HG02852 (cell line): ENCODE results near the gene RIT2.
"Not testable (repeated sequence)": the region's sequence is repeated elsewhere in the genome, so short reads cannot be mapped to it uniquely, and the experiment has no call there.

Experiments used
- ATAC-seq: cut with Tn5 transposase; IDR thresholded peaks from one replicate; pipeline ENCODE4 v1.9.1; 2021; ENCODE audit warnings: mild to moderate bottlenecking, moderate library complexity; ENCODE audit not compliant: unreplicated experiment

The RIT2 gene

DNA sequence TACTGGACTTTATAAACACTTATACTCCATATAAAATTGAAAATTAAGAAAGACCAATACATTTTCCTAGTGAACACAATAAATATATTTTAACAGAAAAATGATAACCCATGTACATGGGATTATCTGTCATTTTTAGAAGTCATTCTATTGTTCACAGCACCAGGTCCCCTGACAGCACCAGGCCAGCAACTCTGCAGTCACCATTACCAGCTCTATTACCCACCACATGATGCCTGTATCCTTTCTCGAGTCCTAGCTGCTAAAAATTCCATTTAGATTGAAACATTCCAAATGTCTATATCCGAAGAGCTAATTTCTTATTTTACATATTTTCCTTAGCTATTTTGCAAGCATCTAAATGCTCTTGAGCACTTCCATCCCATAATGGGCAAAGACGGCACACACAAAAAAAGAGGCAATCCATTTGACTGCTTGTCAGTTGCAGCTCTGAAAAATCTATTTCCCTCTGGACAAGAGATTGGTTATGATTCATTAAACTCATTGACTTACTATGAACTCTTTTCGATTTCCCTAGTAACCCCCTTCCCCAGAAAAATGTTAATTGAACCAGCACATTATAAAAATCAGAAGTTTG, 336.9 kb downstream of the RIT2 start:
- no peak for ATAC-seq

DNA sequence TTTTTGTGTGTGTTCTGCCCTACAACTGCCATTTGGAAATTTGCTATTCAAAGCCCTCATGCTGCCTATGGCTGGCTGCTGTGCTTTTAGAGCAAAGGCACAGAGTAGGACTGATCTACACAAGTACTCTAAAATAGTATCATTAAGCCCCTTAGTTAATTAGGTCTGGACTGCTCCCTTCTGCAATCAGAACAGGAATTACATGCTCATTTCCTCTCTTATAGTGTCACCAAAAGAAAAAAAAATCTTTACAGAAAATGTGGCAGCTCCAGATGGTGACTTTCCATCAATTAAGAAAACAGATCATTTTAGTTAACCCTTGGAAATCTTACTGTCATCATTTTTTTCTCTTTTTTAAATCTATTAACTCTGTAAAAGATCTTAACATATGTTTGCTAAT, 337.5 kb downstream of the RIT2 start:
- no peak for ATAC-seq

DNA sequence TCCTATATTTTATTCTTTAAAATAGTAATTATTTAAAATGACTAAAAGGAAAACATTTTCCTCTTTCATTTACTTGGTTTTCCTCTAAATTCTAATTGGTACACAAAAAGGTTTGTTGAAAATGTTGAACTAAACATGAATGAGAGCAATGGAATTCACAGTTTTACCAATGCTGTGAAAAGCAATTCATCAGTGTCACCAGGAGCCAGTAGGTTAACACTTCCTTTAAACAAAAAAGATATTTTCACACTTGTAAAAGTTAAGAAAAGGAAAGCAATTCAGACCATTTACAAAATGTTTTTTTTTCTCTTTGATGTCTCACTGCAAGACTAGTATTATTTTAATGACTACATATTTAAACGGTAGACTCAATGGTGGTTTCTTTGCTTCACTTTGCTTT, 341.6 kb downstream of the RIT2 start:
- no peak for ATAC-seq

DNA sequence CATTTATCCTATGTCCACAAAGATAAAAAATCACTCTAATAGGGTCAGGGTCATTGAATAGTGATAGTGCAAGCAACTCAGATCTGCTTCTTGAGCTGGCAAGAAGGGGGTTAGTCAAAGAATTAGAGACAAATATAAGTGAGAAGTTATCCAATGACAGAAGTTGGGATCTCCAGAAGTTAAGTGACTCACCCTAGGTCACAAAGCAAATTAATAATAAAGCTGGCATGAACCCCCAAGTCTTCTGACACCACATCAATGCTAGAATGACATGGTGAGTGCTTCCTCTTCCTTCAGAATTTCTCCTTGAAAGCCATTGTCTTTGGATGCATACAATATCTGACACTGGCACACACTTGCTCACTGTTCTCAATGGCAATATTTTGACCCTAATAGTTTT, 343.5 kb downstream of the RIT2 start:
- ATAC-seq: no peak

DNA sequence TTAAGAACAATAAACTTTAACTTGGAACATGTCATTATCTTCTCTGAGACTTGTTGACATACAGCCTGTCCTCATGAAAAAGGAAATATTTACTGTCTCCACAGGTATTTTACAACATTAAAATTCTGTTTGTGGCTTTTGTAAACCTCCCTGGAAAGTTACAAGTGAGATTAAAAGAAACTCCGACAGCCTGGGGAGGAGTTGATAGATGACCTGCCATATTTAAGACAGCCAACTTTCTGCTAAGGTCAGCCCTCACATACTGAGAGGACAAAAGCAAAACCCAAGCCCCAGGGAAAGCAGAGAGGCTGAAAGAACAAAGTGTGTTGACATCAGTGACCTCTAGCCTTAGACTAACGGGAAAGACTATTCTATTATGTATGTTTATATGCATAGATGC, 350.2 kb downstream of the RIT2 start:
- no peak for ATAC-seq

DNA sequence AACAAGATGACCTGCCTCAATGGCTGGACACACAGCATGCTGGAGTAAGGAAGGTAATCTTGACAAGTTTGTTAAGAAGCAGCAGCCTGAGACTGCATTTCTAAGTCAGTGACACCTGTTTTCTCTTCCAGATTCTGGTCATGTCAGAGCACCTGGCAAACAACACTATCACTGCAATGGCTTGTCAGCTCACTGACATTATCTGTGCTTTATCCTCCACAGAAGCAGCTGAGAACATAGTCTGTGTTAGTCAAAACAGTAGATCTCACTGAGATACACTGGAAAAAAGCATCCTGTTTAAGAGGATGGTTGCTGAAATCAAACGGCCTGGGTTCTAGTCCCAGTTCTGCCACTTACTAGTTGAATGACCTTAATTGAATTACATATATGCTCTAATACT, 355.2 kb downstream of the RIT2 start:
- no peak for ATAC-seq

DNA sequence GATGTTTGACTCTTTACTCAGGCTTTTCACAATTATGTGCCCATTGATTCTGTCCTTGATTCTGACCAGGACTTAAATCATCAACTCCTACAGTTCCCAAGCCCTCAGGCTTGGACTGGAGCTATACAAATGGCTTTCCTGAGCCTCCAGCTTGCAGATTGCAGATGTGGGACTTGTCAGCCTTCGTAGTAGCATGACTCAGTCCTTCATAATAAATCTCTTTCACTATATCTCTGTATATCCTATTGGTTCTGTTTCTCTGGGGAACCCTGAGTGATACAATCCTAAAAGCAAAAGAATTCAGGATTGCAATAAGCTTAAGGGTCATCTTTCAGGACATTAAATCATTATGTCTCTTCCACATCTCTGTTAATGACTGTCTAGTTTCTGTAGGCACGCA, 356.6 kb downstream of the RIT2 start:
- ATAC-seq: no peak

DNA sequence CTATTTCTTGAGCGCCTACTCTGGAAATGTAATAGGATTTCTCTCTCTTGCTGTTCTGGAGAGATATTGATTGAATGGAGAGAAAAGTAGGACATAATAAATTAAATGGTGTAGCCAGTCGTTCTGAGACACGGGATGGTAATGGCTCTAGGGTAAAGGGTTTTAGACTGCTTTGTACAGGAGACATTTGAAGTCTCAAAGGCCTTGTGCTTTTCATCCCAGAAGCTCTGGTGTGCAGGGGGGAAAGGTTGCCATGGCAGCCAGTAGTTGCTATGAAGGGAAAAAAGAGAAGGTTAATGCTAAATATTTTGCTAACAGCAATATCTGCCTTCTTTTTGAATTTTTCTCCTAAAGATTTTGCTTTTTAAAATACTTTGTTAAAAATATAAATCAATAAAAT, 359.3 kb downstream of the RIT2 start:
- no peak for ATAC-seq

DNA sequence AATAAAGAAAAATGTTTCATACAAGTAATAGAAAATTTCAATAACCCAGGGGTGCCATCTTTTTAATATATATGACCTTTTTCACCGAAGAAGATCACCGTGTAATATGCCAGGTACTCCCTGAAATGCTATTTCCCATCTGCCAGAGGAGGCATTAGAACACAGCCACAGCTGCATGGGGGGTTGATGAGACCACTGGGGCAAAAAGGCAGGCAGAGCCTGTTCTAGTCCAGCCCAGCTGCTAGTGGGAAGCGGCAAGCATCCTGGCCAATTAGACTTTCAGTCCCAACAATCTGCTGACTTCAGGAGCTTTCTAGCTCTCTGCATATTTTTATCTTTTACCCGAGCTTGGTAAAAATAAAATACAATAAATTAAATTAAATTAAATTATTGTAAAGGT, 362.6 kb downstream of the RIT2 start:
- ATAC-seq: no peak

DNA sequence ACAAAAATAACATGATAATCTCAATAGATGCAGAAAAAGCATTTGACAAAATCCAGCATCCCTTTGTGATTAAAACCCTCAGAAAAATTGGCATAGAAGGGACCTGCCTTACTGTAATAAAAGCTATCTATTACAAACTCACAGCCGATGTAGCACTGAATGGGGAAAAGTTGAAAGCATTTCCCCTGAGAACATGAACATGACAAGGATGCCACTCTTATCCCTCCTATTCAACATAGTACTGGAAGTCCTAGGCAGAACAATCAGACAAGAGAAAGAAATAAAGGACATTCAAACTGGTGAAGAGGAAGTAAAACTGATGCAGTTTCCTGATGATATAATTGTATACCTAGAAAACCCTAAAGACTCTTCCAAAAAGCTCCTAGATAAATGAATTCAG, 368.7 kb downstream of the RIT2 start:
- ATAC-seq: no peak

DNA sequence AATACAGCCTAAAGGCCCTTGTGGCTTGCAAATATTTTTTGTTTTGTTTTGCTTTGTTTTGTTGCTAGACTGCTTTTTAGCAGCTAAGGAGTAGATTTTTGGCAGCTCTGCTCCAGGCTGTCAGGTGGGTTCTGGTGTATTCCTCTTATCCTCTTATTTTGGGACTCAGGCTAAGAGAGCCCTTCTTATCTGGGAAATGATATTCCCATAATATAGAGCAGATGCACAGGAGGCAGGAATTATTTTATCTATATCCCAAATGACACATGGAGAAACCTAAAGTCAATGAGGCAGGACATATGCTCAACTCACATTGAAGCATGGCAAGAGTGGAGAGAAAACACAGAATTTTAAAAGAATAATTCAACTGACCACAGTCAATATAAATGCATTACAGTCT, 369.6 kb downstream of the RIT2 start:
- ATAC-seq: no peak

DNA sequence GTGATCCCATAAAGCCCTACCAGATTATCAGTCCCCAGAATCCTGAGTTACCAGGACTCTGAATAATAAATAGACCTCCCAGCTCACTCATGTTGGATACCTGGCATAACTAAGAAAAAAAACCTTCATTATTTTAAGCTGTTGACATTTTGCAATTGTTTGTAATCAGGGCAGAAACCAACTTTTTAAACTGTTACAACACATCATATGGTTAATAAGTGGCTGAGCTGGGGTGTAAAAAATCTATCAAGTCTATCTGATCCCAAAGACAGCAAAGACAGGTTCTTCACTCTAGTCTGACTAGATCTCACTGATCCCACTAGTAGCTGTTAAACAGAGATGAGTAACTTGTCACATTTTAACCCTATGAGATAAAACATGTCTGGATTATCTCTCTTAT, 370.3 kb downstream of the RIT2 start:
- ATAC-seq: no peak

DNA sequence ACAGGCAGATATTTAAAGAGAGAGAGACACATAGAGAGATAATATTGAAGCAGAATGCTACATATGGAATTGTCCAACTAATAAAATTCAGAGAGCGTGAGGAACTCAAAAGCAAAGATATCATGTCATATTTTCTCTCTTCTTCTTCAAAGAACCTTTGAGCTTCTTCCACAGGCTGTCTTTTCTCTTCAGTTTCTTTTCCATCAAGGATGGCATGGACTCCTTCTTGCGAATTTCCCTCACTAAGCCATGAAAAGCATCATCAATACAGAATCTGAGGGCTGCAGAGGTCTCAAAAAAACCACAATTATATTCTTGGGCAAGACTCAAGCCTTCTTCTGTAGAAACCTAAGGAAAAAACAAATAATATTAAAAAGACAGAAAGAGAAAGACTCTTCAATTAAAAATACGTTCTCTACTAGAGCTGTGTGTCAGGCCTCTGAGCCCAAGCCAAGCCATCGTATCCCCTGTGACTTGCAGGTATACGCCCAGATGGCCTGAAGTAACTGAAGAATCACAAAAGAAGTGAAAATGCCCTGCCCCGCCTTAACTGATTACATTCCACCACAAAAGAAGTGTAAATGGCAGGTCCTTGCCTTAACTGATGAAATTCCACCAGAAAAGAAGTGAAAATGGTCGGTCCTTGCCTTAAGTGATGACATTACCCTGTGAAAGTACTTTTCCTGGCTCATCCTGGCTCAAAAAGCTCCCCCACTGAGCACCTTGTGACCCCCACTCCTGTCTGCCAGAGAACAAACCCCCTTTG, 371.9 kb downstream of the RIT2 start:
- no peak for ATAC-seq

DNA sequence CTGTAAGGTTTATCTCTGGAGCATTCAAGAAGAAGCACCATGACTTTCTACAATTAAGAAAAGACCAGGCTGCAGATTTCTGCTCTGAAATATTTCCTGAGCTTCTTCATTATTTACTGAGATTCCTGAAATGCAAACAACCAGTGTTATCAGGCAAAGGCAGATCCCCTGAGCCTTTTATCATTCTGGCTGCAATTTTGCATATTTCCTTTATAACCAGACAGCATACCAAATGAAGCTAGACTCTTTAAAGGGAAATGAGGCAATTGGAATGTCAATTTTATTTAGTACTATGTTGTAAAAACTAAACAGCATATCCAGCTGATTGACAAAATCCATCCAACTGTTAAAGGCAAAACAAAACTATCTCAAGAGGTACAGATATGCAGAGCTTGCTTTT, 372.5 kb downstream of the RIT2 start:
- no peak for ATAC-seq

DNA sequence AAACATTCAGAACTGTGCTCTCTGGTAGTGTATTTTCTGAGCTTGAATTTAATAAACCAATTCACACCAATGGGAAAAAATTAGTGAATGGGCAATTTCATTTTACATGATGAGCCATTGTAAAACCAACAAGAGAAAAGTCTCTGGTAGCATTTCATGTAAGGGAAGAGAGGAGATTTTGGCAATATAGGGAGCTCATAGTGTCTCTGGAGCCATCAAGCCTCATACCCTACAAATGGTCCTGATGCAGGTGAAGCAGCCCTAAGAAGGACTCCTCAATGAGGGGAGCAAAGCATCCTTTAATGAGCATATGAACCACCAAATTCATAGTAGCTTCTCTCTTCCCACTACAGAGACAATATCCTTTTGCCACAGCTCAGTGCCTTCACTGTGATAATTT, 373.0 kb downstream of the RIT2 start:
- no peak for ATAC-seq

DNA sequence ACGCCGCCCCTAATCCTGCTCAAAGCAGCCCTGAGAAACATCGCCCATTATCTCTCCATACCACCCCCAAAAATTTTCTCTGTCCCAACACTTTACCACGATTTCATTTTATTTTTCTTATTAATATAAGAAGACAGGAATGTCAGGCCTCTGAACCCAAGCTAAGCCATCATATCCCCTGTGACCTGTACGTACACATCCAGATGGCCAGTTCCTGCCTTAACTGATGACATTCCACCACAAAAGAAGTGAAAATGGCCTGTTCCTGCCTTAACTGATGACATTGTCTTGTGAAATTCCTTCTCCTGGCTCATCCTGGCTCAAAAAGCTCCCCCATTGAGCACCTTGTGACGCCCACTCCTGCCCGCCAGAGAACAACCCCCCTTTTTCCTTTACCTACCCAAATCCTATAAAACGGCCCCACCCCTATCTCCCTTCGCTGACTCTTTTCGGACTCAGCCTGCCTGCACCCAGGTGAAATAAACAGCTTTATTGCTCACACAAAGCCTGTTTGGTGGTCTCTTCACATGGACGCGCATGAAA, 373.6 kb downstream of the RIT2 start:
- ATAC-seq: not testable (repeated sequence)

DNA sequence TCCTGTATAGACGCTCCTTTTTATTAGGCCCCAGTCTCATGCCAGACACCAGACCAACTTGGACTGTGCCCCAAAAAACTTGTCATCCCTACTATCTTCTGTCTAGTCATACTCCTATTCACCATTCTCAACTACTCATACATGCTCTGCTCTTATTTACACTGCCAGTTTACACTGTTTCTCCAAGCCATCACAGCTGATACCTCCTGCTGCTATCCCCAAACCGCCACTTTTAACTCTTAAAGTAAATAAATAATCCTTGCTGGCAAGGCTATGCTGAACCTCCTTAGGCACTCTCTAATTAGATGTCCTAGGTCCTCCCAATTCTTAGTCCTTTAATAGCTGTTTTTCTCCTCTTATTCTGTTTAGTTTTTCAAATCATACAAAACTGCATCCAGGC, 374.2 kb downstream of the RIT2 start:
- ATAC-seq: not testable (repeated sequence)

DNA sequence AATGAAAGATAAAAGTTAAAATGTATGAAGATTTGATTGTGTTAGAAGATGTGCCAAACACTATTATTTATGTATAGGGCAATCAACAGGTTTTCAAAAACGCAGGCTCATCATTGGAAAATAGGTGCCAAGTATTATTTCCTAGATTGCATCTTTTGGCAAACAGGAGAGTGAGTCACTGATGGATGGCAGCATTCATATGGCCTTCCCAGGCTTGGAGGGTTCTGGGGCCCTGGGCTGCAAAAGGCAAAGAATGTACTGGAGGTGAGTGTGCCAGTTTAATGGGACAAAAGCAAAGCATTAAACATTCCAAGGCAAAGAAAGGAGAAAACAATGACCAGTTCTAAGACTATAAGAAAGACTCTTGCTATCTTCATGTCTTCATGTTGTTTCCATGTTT, 379.4 kb downstream of the RIT2 start:
- no peak for ATAC-seq

DNA sequence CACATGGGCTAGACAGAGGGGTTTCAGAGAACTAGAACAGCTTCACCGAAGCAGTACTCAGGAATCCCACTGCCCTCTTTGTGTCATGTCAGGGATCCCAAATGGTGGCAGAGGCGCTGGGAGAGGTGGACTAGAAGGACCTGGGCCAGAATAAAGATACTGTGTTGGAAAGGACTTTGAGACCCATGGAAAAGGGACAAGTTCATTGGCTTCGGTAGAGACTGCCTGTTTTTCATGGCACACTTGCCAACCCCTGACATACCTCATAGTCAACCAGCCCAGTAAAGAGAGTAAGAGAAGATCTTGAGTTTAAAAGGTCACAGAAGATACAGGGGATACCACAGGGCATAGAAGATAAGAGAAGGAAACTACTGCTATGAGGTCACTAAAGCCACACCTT, 381.0 kb downstream of the RIT2 start:
- no peak for ATAC-seq

DNA sequence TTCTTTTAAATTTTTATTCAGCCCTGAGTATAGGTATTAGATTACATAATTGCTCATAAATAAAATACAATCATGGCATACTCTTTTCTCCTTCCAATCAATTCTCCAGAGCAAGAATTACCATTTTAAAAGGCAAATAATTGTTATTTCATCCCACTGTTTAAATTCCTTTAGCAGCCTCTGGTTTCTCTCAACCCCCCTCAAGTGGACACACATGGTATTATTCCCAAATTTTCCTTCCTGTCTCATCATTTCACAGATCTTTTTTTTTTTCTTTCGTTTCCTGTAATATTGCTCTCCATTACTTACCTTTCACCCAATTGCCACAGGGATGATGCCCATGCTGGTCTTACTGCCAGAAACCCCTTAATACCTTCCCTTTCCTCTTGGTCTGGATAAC, 385.2 kb downstream of the RIT2 start:
- ATAC-seq: no peak

DNA sequence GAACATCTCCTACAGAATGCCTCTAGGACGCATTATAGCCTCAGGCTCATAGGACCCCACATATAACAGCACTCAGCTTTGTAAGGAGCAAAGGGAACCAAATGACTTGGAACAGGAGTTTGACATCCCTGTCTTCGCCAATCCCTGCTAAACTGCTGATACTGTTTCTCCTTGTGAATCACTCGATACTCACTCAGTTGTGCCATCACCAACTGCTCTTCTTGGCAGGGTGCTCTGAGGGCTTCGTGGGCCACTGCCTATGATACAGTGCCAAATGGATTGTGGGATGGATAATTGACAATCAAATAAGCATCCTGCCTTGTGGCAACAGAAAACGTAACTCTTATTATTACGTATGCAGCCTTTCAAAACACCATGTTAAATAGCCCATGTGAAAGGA, 396.3 kb downstream of the RIT2 start:
- ATAC-seq: no peak

DNA sequence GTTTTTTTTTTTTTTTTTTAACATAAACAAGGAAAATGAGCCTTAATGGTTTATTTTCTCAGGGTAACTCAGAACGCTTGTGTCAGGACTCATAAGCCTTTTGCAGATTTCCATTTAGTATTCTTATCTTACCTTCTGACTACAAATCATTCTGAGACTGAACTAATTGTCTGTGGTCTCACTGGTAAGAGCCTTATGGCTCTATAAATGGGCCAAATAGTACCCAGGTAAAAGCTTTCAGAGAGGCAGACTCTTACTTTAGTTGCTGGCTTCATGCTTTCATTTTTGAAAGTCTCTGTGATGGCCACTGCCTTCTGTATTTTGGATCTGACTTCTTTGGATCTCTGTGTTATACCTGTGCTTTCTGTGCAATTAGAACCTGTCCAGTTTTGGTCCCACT, 403.4 kb downstream of the RIT2 start:
- no peak for ATAC-seq

DNA sequence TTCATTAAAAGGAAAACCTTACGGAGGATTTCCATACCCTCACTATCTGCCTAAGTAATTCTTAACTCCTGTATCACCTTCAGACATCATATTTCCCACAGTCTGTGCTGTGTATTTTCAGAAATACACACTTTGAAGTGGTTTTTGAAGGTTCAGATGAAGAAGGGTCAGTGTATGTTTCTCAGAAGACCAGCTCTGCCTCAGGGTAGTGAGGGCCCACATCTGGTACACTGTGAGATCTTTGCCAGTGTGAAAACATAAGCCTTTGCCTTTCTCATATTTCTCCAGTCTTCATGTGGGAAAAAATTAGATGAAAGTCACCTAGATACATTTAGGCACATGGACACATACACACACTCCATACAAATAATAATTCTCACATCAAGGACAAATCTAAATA, 408.4 kb downstream of the RIT2 start:
- ATAC-seq: no peak
